ENCODE results near the gene CD28.

DNA sequence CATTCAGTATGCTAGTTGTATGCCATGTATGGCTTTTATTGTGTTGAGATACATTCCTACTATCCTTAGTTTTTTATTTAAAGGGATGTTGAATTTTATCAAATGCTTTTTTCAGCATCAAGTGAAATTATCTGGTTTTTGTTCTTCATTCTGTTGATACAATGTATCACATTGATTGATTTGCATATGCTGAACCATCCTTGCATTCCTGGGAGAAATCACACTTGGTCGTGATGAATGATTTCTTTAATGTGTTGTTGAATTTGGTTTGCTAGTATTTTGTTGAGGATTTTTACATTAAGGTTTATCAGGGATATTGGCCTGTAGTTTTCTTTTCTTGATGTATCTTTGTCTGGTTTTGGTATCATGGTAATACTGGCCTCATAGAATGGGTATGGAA is 49.7 kb downstream of the CD28 start:
- TF ChIP-seq CTCF (IDR thresholded peaks at IDR 0.05) (no peak), POLR2A (IDR thresholded peaks at IDR 0.05) (no peak)
